Cardiac atrium fibroblast (primary cell): ENCODE results near the gene RND1. TPM values are rescaled to one million over a fixed set of nuclear protein-coding genes. Genes with fewer than 3 reads are reported as not detected.

Experiments used
- total RNA-seq: library from RNA; depleted of rRNA; stranded (reverse); fragments of >200 nt; gene quantifications from 2 replicates; pipeline ENCODE4 v1.2.3, GENCODE V29; 2015

The RND1 gene
- total RNA-seq: 0.18 TPM in 1 of 2 replicates, not detected in the other

GRCh38 chr12:48865281-48866051, at the start of gene RND1:
Gene RND1, minus strand, starts transcription at chr12:48865870. Its CDS starts 103 bp downstream, at chr12:48865767.

GRCh38 chr12:48851883-48852733, 13.6 kb downstream of the RND1 start, which contains the start of gene DDX23:
Gene DDX23, minus strand, starts transcription at chr12:48852163. Its CDS starts 6,381 bp downstream, at chr12:48845782.

GRCh38 chr12:48817873-48818830, 47.5 kb downstream of the RND1 start, which contains the start of gene CACNB3:
Gene CACNB3, plus strand, starts transcription at chr12:48818496. Its CDS starts 434 bp downstream, at chr12:48818930.

Other genes starting within 250 kb of the RND1 start
- 19.9 and 52.3 TPM in 2 replicates for gene KANSL2, start 183.6 kb downstream of the RND1 start, total RNA-seq
- 14.1 and 19.1 TPM in 2 replicates for gene CCNT1, start 149.2 kb downstream of the RND1 start, total RNA-seq
- gene ADCY6, start 76.8 kb downstream of the RND1 start, total RNA-seq: 17.5 and 37.4 TPM in 2 replicates
- 11.7 and 27.3 TPM in 2 replicates for gene CACNB3, start 47.4 kb downstream of the RND1 start, total RNA-seq
- 39.7 and 41.5 TPM in 2 replicates for gene DDX23, start 13.7 kb downstream of the RND1 start, total RNA-seq
- gene FKBP11, start 59.6 kb upstream of the RND1 start, total RNA-seq: 57.0 and 72.1 TPM in 2 replicates
- gene ARF3, start 91.6 kb upstream of the RND1 start, total RNA-seq: 72.0 and 83.8 TPM in 2 replicates
- 0.18 TPM in 1 of 2 replicates, not detected in the other for gene WNT10B, start 105.9 kb upstream of the RND1 start, total RNA-seq
- gene WNT1, start 112.5 kb upstream of the RND1 start, total RNA-seq: not detected in 2 replicates
- 0.32 TPM in 1 of 2 replicates, not detected in the other for gene DDN, start 133.5 kb upstream of the RND1 start, total RNA-seq
- gene PRKAG1, start 152.9 kb upstream of the RND1 start, total RNA-seq: 56.9 and 62.5 TPM in 2 replicates
- gene KMT2D, start 194.9 kb upstream of the RND1 start, total RNA-seq: 21.1 and 23.6 TPM in 2 replicates
- not detected in 2 replicates for gene RHEBL1, start 204.1 kb upstream of the RND1 start, total RNA-seq
- not detected in 2 replicates for gene DHH, start 228.9 kb upstream of the RND1 start, total RNA-seq
- gene LMBR1L, start 245.0 kb upstream of the RND1 start, total RNA-seq: 45.7 and 63.5 TPM in 2 replicates